ENCODE measurements around the gene KISS1.

KISS1 gene

DNA sequence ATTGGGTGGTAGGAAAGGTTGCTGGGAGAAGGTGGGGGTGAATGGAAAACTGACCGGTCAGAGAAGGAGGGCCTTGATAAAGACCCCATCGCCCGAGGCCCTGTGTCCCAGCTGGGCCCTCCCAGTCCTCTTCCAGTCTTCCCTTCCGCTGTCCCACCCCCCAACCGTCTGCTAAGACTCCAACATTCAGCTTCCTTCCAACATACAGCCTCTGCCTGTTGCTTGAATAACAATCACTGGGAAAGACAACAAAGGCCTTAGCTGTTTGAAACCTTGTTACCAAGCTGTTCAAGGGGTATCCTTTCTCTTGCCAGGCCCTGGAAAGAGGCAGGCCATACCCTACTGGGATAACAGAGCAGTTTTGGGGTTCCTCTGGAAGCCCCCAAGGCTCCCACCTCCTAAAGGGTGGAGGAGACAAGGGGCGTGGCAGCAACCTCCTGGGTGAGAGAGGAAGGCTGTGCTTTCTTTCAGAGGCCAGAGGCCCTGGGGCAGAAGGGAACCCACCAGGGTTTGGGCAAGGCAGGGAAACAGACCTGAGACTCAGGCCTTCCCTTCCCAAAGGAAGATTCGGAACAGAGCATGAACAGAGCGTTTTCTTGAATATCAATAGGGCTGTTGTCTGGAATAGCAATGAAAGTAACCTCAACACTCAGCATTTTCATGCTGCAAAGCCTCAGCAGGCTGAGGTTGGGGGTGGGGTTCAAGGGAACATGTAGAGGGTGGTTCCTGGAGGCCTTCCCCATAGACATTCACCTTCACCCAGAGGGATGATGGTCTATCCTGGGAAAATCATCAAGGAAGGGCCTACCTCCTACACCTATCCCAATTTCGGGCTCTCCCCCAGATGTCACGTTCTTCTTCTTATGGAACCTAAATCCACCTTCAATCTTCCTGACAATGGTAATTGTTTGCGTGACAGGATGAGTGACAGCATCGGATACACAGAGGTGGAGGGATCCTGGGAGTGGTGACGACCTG is 48.6 kb downstream of the KISS1 start:
- Mint-ChIP-seq H3K9me3 (ENCODE audit: low read depth) (no peaks in the 10 kb centered on the region), H3K36me3 (no peaks in the 10 kb centered on the region), H3K27ac (no peak overlapping the region), H3K4me1 (ENCODE audit: low read depth) (peaks cover 4% of the 10 kb centered on the region), H3K4me3 (no peak overlapping the region), H3K27me3 (no peaks in the 10 kb centered on the region)

DNA sequence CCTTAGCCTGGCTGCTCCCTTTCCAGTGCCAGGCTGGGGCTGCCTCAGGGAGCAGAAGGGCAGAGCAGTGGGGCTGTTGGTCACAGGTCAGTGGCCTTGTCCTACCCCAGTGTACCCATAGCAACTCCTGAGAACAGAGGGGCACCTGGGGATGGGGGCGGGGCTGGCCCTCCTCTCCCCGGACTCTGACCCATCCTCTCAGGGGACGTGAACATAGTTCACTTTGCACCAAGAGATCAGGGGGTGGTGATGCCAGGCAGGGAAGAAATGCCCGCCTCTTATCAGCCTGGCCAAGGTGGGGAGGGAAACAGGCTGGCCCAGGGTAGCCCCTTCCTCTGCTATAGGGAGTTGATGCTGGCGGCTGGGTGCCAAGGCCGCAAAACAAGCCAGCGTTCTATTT is 49.3 kb downstream of the KISS1 start:
- Mint-ChIP-seq H3K4me1 (ENCODE audit: low read depth) (peaks cover 6% of the 10 kb centered on the region), H3K27me3 (no peaks in the 10 kb centered on the region), H3K9me3 (ENCODE audit: low read depth) (no peaks in the 10 kb centered on the region), H3K36me3 (no peaks in the 10 kb centered on the region), H3K27ac (no peak overlapping the region), H3K4me3 (no peak overlapping the region)

DNA sequence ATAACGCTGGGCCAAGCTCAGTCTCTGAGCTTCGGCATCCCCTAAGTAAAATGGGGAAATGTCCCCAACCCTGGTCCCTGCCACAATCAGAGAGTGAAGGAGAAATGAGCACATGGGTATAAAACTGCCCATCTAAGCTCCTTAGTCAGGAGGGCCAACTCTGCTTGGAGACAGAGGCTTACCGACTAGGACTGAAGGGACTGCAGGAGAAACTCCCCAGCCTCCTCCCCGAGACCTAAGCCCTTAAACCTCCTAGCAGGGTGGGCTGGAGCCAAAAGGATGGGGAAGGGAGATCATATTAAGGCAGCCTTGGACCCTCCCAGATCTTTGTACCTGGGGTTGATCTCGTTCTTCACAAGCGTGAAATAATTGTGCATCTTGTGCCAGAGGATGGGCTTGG is 50.0 kb downstream of the KISS1 start:
- no peaks in the 10 kb centered on the region for H3K36me3 Mint-ChIP-seq
- no peak overlapping the region for H3K27ac Mint-ChIP-seq
- no peak overlapping the region for H3K4me3 Mint-ChIP-seq
- H3K9me3 Mint-ChIP-seq (ENCODE audit: low read depth), result no peaks in the 10 kb centered on the region
- H3K4me1 Mint-ChIP-seq (ENCODE audit: low read depth), result peaks cover 6% of the 10 kb centered on the region
- H3K27me3 Mint-ChIP-seq, result no peaks in the 10 kb centered on the region

- H3K36me3 Mint-ChIP-seq, result peaks cover 2% of the 10 kb centered on the region
- H3K27me3 Mint-ChIP-seq, result no peaks in the 10 kb centered on the region
- no peak overlapping the region for H3K27ac Mint-ChIP-seq
- peaks cover 2% of the 10 kb centered on the region for H3K4me1 Mint-ChIP-seq (ENCODE audit: low read depth)
- H3K4me3 Mint-ChIP-seq, result no peak overlapping the region
- H3K9me3 Mint-ChIP-seq (ENCODE audit: low read depth), result no peaks in the 10 kb centered on the region
Observed at GRCh38 chr1:204145033-204145504, 51.2 kb downstream of the KISS1 start.

DNA sequence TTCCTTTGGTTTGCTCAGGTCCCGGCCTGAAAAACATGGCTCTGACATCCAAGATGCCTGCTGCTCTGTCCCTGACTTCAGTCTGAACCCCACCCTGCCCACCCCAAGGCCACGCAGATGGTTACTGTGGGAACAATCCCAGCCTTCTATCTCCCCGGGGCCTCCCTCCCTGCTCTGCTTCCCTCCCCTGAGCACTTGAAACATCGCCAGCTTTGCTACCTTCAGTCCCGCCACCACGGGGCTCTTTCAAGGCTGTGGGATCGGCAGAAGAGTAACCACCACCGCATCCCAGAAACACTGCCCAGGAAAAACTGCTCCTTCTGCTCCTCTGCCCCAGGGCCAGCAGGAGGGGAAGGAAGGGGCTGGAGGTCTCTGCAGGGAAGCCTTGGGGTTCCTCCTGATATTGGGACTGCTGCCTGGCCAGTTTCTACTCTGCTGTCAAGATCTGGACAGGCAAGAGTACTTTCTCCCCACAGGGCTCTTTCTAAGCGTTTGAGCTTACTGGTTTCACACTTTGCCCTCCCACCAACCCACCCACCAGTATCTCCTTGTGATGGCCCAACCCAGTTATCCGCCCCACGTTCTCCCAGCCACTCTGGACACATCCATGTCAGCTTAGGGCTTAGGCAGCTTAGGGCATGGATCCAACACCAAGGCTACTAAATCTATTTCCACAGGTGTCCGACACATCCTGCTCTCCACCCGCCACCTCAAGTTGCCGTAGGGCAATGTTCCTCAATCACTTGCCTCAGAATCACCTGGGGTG is 52.8 kb downstream of the KISS1 start:
- no peaks in the 10 kb centered on the region for H3K9me3 Mint-ChIP-seq (ENCODE audit: low read depth)
- H3K4me1 Mint-ChIP-seq (ENCODE audit: low read depth), result peaks cover 2% of the 10 kb centered on the region
- H3K27ac Mint-ChIP-seq, result no peak overlapping the region
- H3K4me3 Mint-ChIP-seq, result no peak overlapping the region
- H3K36me3 Mint-ChIP-seq, result peaks cover 4% of the 10 kb centered on the region
- no peaks in the 10 kb centered on the region for H3K27me3 Mint-ChIP-seq

DNA sequence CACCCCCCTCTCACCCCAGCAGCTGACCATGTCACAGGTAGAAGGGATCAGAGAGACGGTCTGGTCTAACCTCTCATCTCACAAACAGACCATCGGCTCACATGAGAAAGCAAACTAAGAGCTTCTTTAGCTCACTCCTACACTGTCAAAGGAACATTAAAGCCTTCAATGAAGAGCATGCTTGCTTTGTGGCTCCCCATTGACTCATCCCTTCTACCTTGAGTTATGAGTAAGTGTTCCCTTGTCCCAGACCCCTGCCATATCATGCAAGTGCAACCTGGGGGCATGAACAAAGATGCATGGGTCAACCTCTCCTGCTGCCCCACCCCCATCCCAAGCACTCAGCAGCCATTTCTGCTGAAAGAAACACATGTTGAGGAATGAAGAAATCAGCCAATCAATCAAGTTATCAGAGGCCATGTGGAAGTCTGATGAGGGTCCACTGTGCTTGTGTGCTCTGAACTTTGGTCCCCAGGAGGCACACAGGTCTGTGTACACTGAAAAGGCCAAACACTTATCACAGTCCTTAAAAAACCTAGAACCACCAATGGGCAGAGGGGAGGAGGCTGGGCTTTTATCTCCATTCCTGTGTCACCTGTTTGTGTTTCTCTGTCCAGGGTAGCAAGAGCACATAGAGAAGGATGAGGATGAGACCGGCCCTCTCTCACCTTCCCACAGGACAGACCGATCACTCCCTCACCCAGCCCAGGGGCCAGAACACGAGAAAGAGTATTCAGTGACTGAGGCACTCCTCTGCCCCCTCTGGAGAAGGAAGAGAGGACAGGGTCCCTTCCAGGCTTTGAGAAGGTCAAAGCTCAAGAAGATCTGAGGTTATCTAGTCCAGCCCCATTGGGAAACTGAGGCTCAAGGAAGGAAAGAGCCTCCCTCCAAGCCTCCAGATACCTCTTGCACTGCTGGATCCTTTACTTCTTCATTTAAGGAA is 54.0 kb downstream of the KISS1 start:
- peaks cover 4% of the 10 kb centered on the region for H3K36me3 Mint-ChIP-seq
- peaks cover 2% of the 10 kb centered on the region for H3K4me1 Mint-ChIP-seq (ENCODE audit: low read depth)
- H3K9me3 Mint-ChIP-seq (ENCODE audit: low read depth), result no peaks in the 10 kb centered on the region
- no peak overlapping the region for H3K27ac Mint-ChIP-seq
- H3K27me3 Mint-ChIP-seq, result no peaks in the 10 kb centered on the region
- no peak overlapping the region for H3K4me3 Mint-ChIP-seq

GRCh38 chr1:204141131-204141530 is 55.2 kb downstream of the KISS1 start:
- Mint-ChIP-seq H3K27me3 (no peaks in the 10 kb centered on the region), H3K27ac (no peak overlapping the region), H3K4me3 (no peak overlapping the region), H3K9me3 (ENCODE audit: low read depth) (no peaks in the 10 kb centered on the region), H3K36me3 (peaks cover 4% of the 10 kb centered on the region), H3K4me1 (ENCODE audit: low read depth) (peaks cover 2% of the 10 kb centered on the region)
